OCI-LY7 (cell line): ENCODE data around the gene CPNE4. TPM values are rescaled to one million over a fixed set of nuclear protein-coding genes. Genes with fewer than 3 reads are reported as not detected.

ENCODE experiments used
- BruUV-seq: library from RNA; stranded (reverse); fragments of 400-500 nt; replicated peaks from 2 replicates; lab custom pipeline; 2021; lab: Mats Ljungman, UMichigan
- CTCF ChIA-PET: fragments of 300-600 bp; sonication (Branson Sonifier 250); formaldehyde crosslinking; loops from one replicate; lab custom pipeline; 2022; ENCODE audit warnings: antibody characterized with exemption; ENCODE audit not compliant: unreplicated experiment; lab: Charles Lee
- POLR2A ChIA-PET: fragments of 300-600 bp; sonication (Branson Sonifier 250); formaldehyde crosslinking; loops from one replicate; lab custom pipeline; 2022; ENCODE audit warnings: antibody characterized with exemption; lab: Charles Lee
- DNase-seq: peaks from one replicate; pipeline ENCODE4 v3.0.0-alpha.2; 2015; ENCODE audit warnings: low spot score
- H2AFZ ChIP-seq: fragments of 200-600 bp; sonication (generic), shearing (Covaris generic); 2 replicates; pipeline ENCODE4 v1.6.1; 2014; ENCODE audit warnings: mild to moderate bottlenecking, antibody characterized with exemption, low read length, moderate library complexity
- H3K27ac ChIP-seq: fragments of 200-600 bp; sonication (generic); 2 replicates; pipeline ENCODE4 v1.5.1; 2014; ENCODE audit warnings: mixed run types, low read depth, mild to moderate bottlenecking, moderate library complexity, low read length, inconsistent platforms; ENCODE audit not compliant: poor library complexity, severe bottlenecking
- H3K36me3 ChIP-seq: fragments of 200-600 bp; sonication (generic); 2 replicates; pipeline ENCODE4 v1.6.1; 2014; ENCODE audit warnings: mild to moderate bottlenecking, antibody characterized with exemption, low read length, moderate library complexity, mixed read lengths; ENCODE audit not compliant: insufficient read depth
- H3K4me1 ChIP-seq: fragments of 200-600 bp; sonication (generic); 2 replicates; pipeline ENCODE4 v1.5.1; 2014; ENCODE audit warnings: mild to moderate bottlenecking, low read length; ENCODE audit not compliant: insufficient read depth, poor library complexity, severe bottlenecking
- H3K4me2 ChIP-seq: fragments of 200-600 bp; sonication (generic); 2 replicates; pipeline ENCODE4 v1.6.1; 2014; ENCODE audit warnings: mild to moderate bottlenecking, low read length
- H3K4me3 ChIP-seq: fragments of 200-600 bp; sonication (generic); 2 replicates; pipeline ENCODE4 v1.5.1; 2014; ENCODE audit warnings: mild to moderate bottlenecking, low read depth, low read length; ENCODE audit not compliant: poor library complexity, severe bottlenecking
- H3K79me2 ChIP-seq: fragments of 200-600 bp; sonication (generic); 2 replicates; pipeline ENCODE4 v1.6.1; 2016; ENCODE audit warnings: low read depth, mild to moderate bottlenecking, low read length, moderate library complexity, mixed read lengths; ENCODE audit not compliant: insufficient read depth
- H3K9me2 ChIP-seq: fragments of 200-600 bp; sonication (generic); 2 replicates; pipeline ENCODE4 v1.6.1; 2016; ENCODE audit warnings: mild to moderate bottlenecking, low read length, mixed read lengths; ENCODE audit not compliant: insufficient read depth
- H3K9me3 ChIP-seq: fragments of 200-600 bp; sonication (generic); 2 replicates; pipeline ENCODE4 v1.6.1; 2014; ENCODE audit warnings: mild to moderate bottlenecking, mixed run types, low read length, mixed read lengths
- H4K20me1 ChIP-seq: fragments of 200-600 bp; sonication (generic); 2 replicates; pipeline ENCODE4 v1.6.1; 2014; ENCODE audit warnings: mild to moderate bottlenecking, antibody characterized with exemption, low read length, moderate library complexity, mixed read lengths; ENCODE audit not compliant: insufficient read depth
- EZH2phosphoT487 ChIP-seq: fragments of 200-600 bp; sonication (generic); IDR thresholded peaks from 2 replicates; pipeline ENCODE4 v1.6.1; 2018; ENCODE audit warnings: low read depth, borderline replicate concordance, mild to moderate bottlenecking, mixed run types, antibody characterized with exemption, low read length, moderate library complexity, mixed read lengths
- intact Hi-C: fragments of 100-400 bp; cut with micrococcal nuclease; formaldehyde crosslinking; loops from one replicate; pipeline ENCODE4 v1.10.0; 2022; ENCODE audit not compliant: unreplicated experiment
- total RNA-seq, 2 experiments: library from RNA; depleted of rRNA in 1 of 2; stranded (reverse); fragments of >200 nt in 1 of 2; shearing (Covaris generic) in 1 of 2; gene quantifications; 2 replicates each; pipeline ENCODE4 v1.2.3, GENCODE V29; 2014 to 2022
- TF ChIP-seq, protein P1 (sequence below): fragments of 200-600 bp; sonication (generic); conservative IDR thresholded peaks from 2 replicates; pipeline ENCODE4 v1.5.1; 2014; ENCODE audit warnings: mild to moderate bottlenecking, antibody characterized with exemption, low read length, moderate library complexity, mixed read lengths

CPNE4 gene
- total RNA-seq, 2 experiments from 2014 or later: not detected

DNA sequence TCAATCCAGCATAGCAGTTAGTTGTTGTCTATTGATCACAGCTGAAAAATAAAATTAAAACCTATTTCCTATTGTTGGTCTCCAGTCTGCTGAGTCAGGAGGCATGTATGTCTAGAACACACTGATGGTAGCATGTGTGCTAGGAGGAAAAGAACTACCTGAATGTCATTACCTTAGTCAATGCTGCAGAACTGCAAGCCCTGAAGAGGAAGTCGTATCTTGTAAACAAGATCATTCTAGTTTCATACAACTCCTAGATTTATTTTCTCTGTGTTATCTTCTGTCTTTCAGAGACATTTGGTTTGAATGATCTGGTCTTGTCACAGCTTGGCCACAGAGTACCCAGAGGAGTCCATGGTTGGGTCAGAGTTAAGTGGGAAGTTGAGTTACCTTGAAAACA is 422.1 kb downstream of the CPNE4 start:
- ChIA-PET POLR2A (no interaction called here), CTCF (no interaction called here)
- no peak for DNase-seq

DNA sequence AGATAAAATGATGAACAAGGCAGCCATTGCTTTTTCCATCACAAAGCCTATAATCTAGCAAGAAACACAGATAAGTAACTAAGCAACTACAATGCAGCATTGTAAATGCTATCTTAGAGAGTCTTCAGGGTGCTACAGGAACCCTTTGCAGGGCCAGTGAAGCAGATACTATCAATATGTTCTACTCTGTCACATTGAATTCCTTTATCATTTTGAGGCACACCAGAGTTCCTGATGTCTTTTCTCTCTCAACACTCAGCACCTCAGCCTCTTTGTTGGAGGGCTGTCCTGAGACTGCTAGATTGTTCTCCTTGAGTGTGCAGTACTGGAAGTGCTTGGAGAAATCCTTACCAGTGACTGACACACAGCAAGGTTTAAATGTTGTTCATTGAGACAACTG is 424.6 kb downstream of the CPNE4 start:
- Histone ChIP-seq H4K20me1 (no peaks in the 10 kb centered on the region), H3K4me3 (no peak overlapping the region), H3K9me2 (no peaks in the 10 kb centered on the region), H3K4me2 (no peak overlapping the region), H3K79me2 (no peaks in the 10 kb centered on the region), H3K9me3 (no peaks in the 10 kb centered on the region), H3K27ac (no peak overlapping the region), H2AFZ (no peak overlapping the region), H3K36me3 (no peaks in the 10 kb centered on the region), H3K4me1 (no peaks in the 10 kb centered on the region)
- intact Hi-C loops: no loop called here
- ChIA-PET CTCF (no interaction called here), POLR2A (no interaction called here)
- no peak for TF ChIP-seq EZH2phosphoT487
- TF ChIP-seq, protein P1, sequence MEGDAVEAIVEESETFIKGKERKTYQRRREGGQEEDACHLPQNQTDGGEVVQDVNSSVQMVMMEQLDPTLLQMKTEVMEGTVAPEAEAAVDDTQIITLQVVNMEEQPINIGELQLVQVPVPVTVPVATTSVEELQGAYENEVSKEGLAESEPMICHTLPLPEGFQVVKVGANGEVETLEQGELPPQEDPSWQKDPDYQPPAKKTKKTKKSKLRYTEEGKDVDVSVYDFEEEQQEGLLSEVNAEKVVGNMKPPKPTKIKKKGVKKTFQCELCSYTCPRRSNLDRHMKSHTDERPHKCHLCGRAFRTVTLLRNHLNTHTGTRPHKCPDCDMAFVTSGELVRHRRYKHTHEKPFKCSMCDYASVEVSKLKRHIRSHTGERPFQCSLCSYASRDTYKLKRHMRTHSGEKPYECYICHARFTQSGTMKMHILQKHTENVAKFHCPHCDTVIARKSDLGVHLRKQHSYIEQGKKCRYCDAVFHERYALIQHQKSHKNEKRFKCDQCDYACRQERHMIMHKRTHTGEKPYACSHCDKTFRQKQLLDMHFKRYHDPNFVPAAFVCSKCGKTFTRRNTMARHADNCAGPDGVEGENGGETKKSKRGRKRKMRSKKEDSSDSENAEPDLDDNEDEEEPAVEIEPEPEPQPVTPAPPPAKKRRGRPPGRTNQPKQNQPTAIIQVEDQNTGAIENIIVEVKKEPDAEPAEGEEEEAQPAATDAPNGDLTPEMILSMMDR: no peak
- no peak for DNase-seq
- no TSS peak for BruUV-seq

More for the DNA sequence above, 422.1 kb downstream of the CPNE4 start:
- BruUV-seq: no TSS peak
- no peak overlapping the region for H3K4me2 ChIP-seq
- no peak overlapping the region for H3K4me3 ChIP-seq
- H3K27ac ChIP-seq: no peak overlapping the region
- H3K79me2 ChIP-seq: no peaks in the 10 kb centered on the region
- no peaks in the 10 kb centered on the region for H3K9me2 ChIP-seq
- H3K36me3 ChIP-seq: no peaks in the 10 kb centered on the region
- no peaks in the 10 kb centered on the region for H4K20me1 ChIP-seq
- H3K4me1 ChIP-seq: no peaks in the 10 kb centered on the region
- H2AFZ ChIP-seq: no peak overlapping the region
- no peaks in the 10 kb centered on the region for H3K9me3 ChIP-seq
- intact Hi-C loops: no loop called here
- no peak for TF ChIP-seq EZH2phosphoT487
- TF ChIP-seq, protein P1: no peak

DNA sequence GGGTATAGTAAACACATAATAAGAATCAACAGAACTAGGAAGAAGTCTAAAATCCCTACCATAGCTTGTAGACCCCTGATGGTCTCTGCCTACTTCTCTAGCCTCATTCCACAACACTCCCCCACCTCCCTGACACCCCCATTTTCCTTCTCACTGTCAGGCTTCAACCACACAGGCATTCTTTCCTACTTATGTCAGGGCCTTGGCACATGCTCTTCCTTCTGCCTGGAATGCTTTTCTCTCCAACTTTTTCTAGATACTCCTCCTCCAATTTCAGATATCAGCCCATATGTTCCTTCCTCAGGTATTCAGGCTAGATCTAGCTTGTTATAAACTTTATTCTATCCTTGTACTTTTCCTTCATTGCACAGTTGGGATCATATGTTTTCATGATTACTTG is 426.1 kb downstream of the CPNE4 start:
- POLR2A ChIA-PET: interaction anchor here (0.6 to 1.5 kb wide), 3 partner anchors 14 to 914 kb away, joined by 3 to 4 read pairs (median 4); no protein-coding TSS in a partner anchor

More for the DNA sequence above, 426.1 kb downstream of the CPNE4 start:
- H3K27ac ChIP-seq: no peak overlapping the region
- no peak overlapping the region for H3K4me3 ChIP-seq
- DNase-seq: no peak
- H3K36me3 ChIP-seq: no peaks in the 10 kb centered on the region
- H3K79me2 ChIP-seq: no peaks in the 10 kb centered on the region
- H4K20me1 ChIP-seq: no peaks in the 10 kb centered on the region
- no peak overlapping the region for H3K4me2 ChIP-seq
- no peak overlapping the region for H2AFZ ChIP-seq
- H3K9me3 ChIP-seq: no peaks in the 10 kb centered on the region
- CTCF ChIA-PET: no interaction called here
- no peaks in the 10 kb centered on the region for H3K4me1 ChIP-seq
- no peaks in the 10 kb centered on the region for H3K9me2 ChIP-seq
- TF ChIP-seq, protein P1: no peak
- TF ChIP-seq EZH2phosphoT487: no peak
- intact Hi-C loops: no loop called here
- no TSS peak for BruUV-seq
